B cell (primary cell): ENCODE results near the gene NUMA1. TPM values are rescaled to one million over a fixed set of nuclear protein-coding genes. Genes with fewer than 3 reads are reported as not detected.

Source experiments
- ATAC-seq: fragments of 200-7000 bp; cut with Tn5 transposase; one replicate; pipeline ENCODE4 v1.10.0; 2021; ENCODE audit warnings: low read depth, mild to moderate bottlenecking, moderate number of reproducible peaks, moderate library complexity
- CTCF ChIA-PET: fragments of 350-600 bp; sonication (Branson Sonifier 250); formaldehyde crosslinking; loops from one replicate; lab custom pipeline; 2021; ENCODE audit warnings: antibody characterized with exemption, inconsistent platforms; lab: Charles Lee
- POLR2A ChIA-PET: fragments of 350-600 bp; sonication (Branson Sonifier 250); formaldehyde crosslinking; loops from one replicate; lab custom pipeline; 2021; ENCODE audit warnings: antibody characterized with exemption; lab: Charles Lee
- DNase-seq: peaks from one replicate; pipeline ENCODE4 v3.0.0; 2013
- H2AFZ ChIP-seq: 2 replicates; pipeline ENCODE4 v1.6.1; 2012; ENCODE audit warnings: mild to moderate bottlenecking, low read depth, low read length; ENCODE audit not compliant: insufficient read depth, poor library complexity, severe bottlenecking
- H3K27ac ChIP-seq, 2 donors: 1 replicate in 1 of 2; 2 replicates in 1 of 2; pipeline ENCODE4 v1.5.1; 2012 to 2013; ENCODE audit warnings: low read length in 2 of 2, mild to moderate bottlenecking in 2 of 2, moderate library complexity in 1 of 2
- H3K27me3 ChIP-seq, 4 experiments: fragments of 200-600 bp in 1 of 4; sonication (generic) in 1 of 4; replicated peaks in 1 of 4; 1 replicate in 2 of 4; 2 replicates in 2 of 4; pipeline versions ENCODE4 v1.6.1 to v1.7.0; 2013 to 2016; ENCODE audit warnings: low read length in 3 of 4, mild to moderate bottlenecking in 2 of 4, mixed read lengths in 1 of 4, moderate library complexity in 1 of 4; ENCODE audit not compliant: insufficient read depth in 4 of 4, control insufficient read depth in 3 of 4; ENCODE audit errors: control extremely low read depth in 1 of 4
- H3K36me3 ChIP-seq, 2 experiments: replicated peaks in 1 of 2; 1 replicate in 1 of 2; 2 replicates in 1 of 2; pipeline versions ENCODE4 v1.6.1 to v1.7.1; 2013; ENCODE audit warnings: low read length in 1 of 2; ENCODE audit not compliant: insufficient read depth in 2 of 2, control insufficient read depth in 1 of 2; ENCODE audit errors: control extremely low read depth in 1 of 2, extremely low read depth in 1 of 2
- H3K4me1 ChIP-seq, 2 donors: fragments of 200-600 bp in 1 of 2; sonication (generic) in 1 of 2; 1 replicate in 1 of 2; 2 replicates in 1 of 2; pipeline versions ENCODE4 v1.5.1 to v1.6.1; 2013 to 2017; ENCODE audit warnings: low read length in 2 of 2; ENCODE audit not compliant: control insufficient read depth in 2 of 2, insufficient read depth in 2 of 2
- H3K4me2 ChIP-seq: replicated peaks from 2 replicates; pipeline ENCODE3; 2012; ENCODE audit warnings: mild to moderate bottlenecking, low read depth, low read length; ENCODE audit not compliant: poor library complexity, severe bottlenecking
- H3K4me3 ChIP-seq, 5 experiments: fragments of 200-600 bp in 1 of 5; sonication (generic) in 1 of 5; 1 replicate in 3 of 5; 2 replicates in 2 of 5; pipeline versions ENCODE4 v1.5.1 to v1.7.0; 2011 to 2016; ENCODE audit warnings: low read length in 4 of 5, mild to moderate bottlenecking in 4 of 5, low read depth in 2 of 5, control low read depth in 1 of 5, moderate library complexity in 1 of 5; ENCODE audit not compliant: insufficient read depth in 1 of 5; ENCODE audit errors: control extremely low read depth in 1 of 5, extremely low read depth in 1 of 5
- H3K79me2 ChIP-seq: fragments of 200-600 bp; sonication (generic); one replicate; pipeline ENCODE4 v1.6.0; 2016; ENCODE audit warnings: low read length; ENCODE audit not compliant: control insufficient read depth, insufficient read depth
- H3K9ac ChIP-seq: fragments of 200-600 bp; sonication (generic); 2 replicates; pipeline ENCODE4 v1.6.1; 2017; ENCODE audit warnings: mild to moderate bottlenecking, low read length, moderate library complexity
- H3K9me3 ChIP-seq, 3 donors: one replicate each; pipeline versions ENCODE4 v1.6.1 to v1.7.1; 2013; ENCODE audit warnings: low read length in 2 of 3; ENCODE audit not compliant: control insufficient read depth in 2 of 3, insufficient read depth in 1 of 3; ENCODE audit errors: control extremely low read depth in 1 of 3
- H4K20me1 ChIP-seq: 2 replicates; pipeline ENCODE4 v1.6.0; 2012; ENCODE audit warnings: mild to moderate bottlenecking, low read length; ENCODE audit not compliant: insufficient read depth, control insufficient read depth, poor library complexity, severe bottlenecking
- H3K27ac Mint-ChIP-seq: one replicate; pipeline ENCODE4 v1.8.0; 2021; ENCODE audit warnings: mixed read lengths
- H3K27me3 Mint-ChIP-seq: one replicate; pipeline ENCODE4 v1.8.0; 2021; ENCODE audit warnings: mixed read lengths
- H3K4me1 Mint-ChIP-seq: one replicate; pipeline ENCODE4 v1.8.0; 2021; ENCODE audit warnings: mixed read lengths
- H3K4me3 Mint-ChIP-seq: one replicate; pipeline ENCODE4 v1.8.0; 2021; ENCODE audit warnings: mixed read lengths
- H3K9me3 Mint-ChIP-seq: one replicate; pipeline ENCODE4 v1.8.0; 2022; ENCODE audit warnings: mixed read lengths; ENCODE audit not compliant: insufficient read depth
- CTCF ChIP-seq: fragments of 200-600 bp; IDR thresholded peaks from one replicate; pipeline ENCODE4 v1.8.0; 2022; ENCODE audit warnings: antibody characterized with exemption, mild to moderate bottlenecking
- EZH2 ChIP-seq: IDR thresholded peaks from 2 replicates; pipeline ENCODE4 v1.6.1; 2012; ENCODE audit warnings: borderline replicate concordance, low read depth, mild to moderate bottlenecking, moderate library complexity, low read length; ENCODE audit not compliant: insufficient read depth, poor library complexity, severe bottlenecking
- whole genome bisulfite sequencing: methylation state at CpG from one replicate; pipeline ENCODE4 v1.1.5; 2013; ENCODE audit warnings: missing lambda C conversion rate; ENCODE audit not compliant: insufficient coverage; 5-methylcytosine and 5-hydroxymethylcytosine counted together
- intact Hi-C: fragments of 100-400 bp; cut with micrococcal nuclease; formaldehyde crosslinking; loops from one replicate; pipeline ENCODE4 v1.10.0; 2022
- polyA plus RNA-seq: library from polyadenylated mRNA; depleted of rRNA; stranded (reverse); fragments of >200 nt; gene quantifications from 2 replicates; pipeline ENCODE4 v1.2.3, GENCODE V29; 2012
- total RNA-seq, 2 donors: library from RNA; stranded (reverse); fragments of 120-200 nt in 1 of 2; gene quantifications; 1 replicate in 1 of 2; 2 replicates in 1 of 2; pipeline versions ENCODE4 v1.2.3 to v1.2.4, GENCODE V29; 2013 to 2022

Gene NUMA1
- total and polyA plus RNA-seq, 2 donors (not counting 1 experiment from before 2014, with no cell fraction given): 186 to 300 TPM

GRCh38 chr11:72061739-72062396, 18.5 kb downstream of the NUMA1 start:
- DNase-seq: peak; percentile 63
- peaks cover 7 to 10% of the 10 kb centered on the region in 2 donors for H3K4me1 ChIP-seq
- peak overlapping the region; percentile 62 for H3K4me2 ChIP-seq
- H3K4me3 ChIP-seq: peak overlapping the region in 3 of 5 experiments; percentile 7 to 49 (median 22)
- intact Hi-C loops: no loop called here
- peak overlapping the region; percentile 40 for H3K9ac ChIP-seq
- peak overlapping the region; percentile 57 for H2AFZ ChIP-seq
- 69% methylated on average over 2 of the region's 5 CpGs for WGBS
- no peaks in the 10 kb centered on the region for H3K27me3 ChIP-seq
- Mint-ChIP-seq H3K4me1 (peaks cover 7% of the 10 kb centered on the region), H3K9me3 (no peaks in the 10 kb centered on the region), H3K27me3 (no peaks in the 10 kb centered on the region), H3K27ac (peak overlapping the region; percentile 78), H3K4me3 (peak overlapping the region; percentile 9)
- H3K36me3 ChIP-seq: peaks cover 0 to 3% of the 10 kb centered on the region in 2 experiments
- ATAC-seq: no peak
- peak overlapping the region; percentile 47 to 62 for H3K27ac ChIP-seq
- no peak for TF ChIP-seq CTCF
- TF ChIP-seq EZH2: no peak
- H3K79me2 ChIP-seq: peaks cover 19% of the 10 kb centered on the region
- ChIA-PET CTCF (interaction anchor here (0.7 to 2.1 kb wide), 9 partner anchors 10 to 83 kb away, joined by 3 to 8 read pairs (median 3); no protein-coding TSS in a partner anchor), POLR2A (interaction anchor here (0.6 kb wide), 1 partner anchor 22 kb away, joined by 4 read pairs; no protein-coding TSS in a partner anchor)
- H3K9me3 ChIP-seq: no peaks in the 10 kb centered on the region
- no peaks in the 10 kb centered on the region for H4K20me1 ChIP-seq

- DNase-seq: no peak
- Mint-ChIP-seq H3K27ac (no peak overlapping the region), H3K4me1 (peaks cover 7% of the 10 kb centered on the region), H3K9me3 (no peaks in the 10 kb centered on the region), H3K4me3 (no peak overlapping the region), H3K27me3 (no peaks in the 10 kb centered on the region)
- ChIA-PET CTCF (interaction anchor here (1.6 to 2.4 kb wide), 2 partner anchors 18 to 33 kb away, joined by 4 to 9 read pairs; no protein-coding TSS in a partner anchor), POLR2A (no interaction called here)
- Histone ChIP-seq H3K9ac (no peak overlapping the region), H2AFZ (no peak overlapping the region), H3K27ac (no peak overlapping the region), H4K20me1 (no peaks in the 10 kb centered on the region), H3K27me3 (no peaks in the 10 kb centered on the region), H3K4me1 (peaks cover 7 to 10% of the 10 kb centered on the region in 2 donors), H3K4me3 (no peak overlapping the region), H3K4me2 (no peak overlapping the region), H3K36me3 (peaks cover 0 to 3% of the 10 kb centered on the region in 2 experiments), H3K79me2 (peaks cover 32% of the 10 kb centered on the region), H3K9me3 (no peaks in the 10 kb centered on the region)
- intact Hi-C loops: no loop called here
- ATAC-seq: no peak
- TF ChIP-seq CTCF (no peak), EZH2 (no peak)
- no CpG with 5 or more reads among the region's 3 CpGs for WGBS
Observed at GRCh38 chr11:72058416-72059034, 21.8 kb downstream of the NUMA1 start.
